ENCODE measurements around the gene OTUD4. TPM values are rescaled to one million over a fixed set of nuclear protein-coding genes. Genes with fewer than 3 reads are reported as not detected.

The OTUD4 gene
- total and polyA plus RNA-seq, 9 of the 15 experiments (the other 6 are each of a cell fraction or from before 2014, with no cell fraction given), result 4.2 to 29.0 (median 24.8) TPM

GRCh38 chr4:145178740-145179280, 1.6 kb downstream of the OTUD4 start (continued):
- TF ChIP-seq TAF1 (IDR thresholded peaks at IDR 0.05; ENCODE audit: control insufficient read depth, extremely low read depth, insufficient read depth, low read length, severe bottlenecking) (peak; percentile 7), ZNF316 (IDR thresholded peaks at IDR 0.05) (no peak), SIN3A (IDR thresholded peaks at IDR 0.05; ENCODE audit: borderline replicate concordance in 2 of 2, control insufficient read depth in 1 of 2, low read depth in 2 of 2, low read length in 2 of 2) (peak in 1 of 2 experiments; percentile 65; a peak in 1 of 4 replicates), MNT (conservative IDR thresholded peaks at IDR 0.05) (peak; percentile 9 to 19; a peak in 1 of 4 replicates), NKRF (IDR thresholded peaks at IDR 0.05; ENCODE audit: borderline replicate concordance) (peak; percentile 39; the same call in 1 of the 2 replicates)

Data from K562 (cell line).